ENCODE measurements around the gene EIF3D. TPM values are rescaled to one million over a fixed set of nuclear protein-coding genes. Genes with fewer than 3 reads are reported as not detected.

The EIF3D gene
- total and polyA plus RNA-seq, 2 of the 13 experiments (the other 11 are each of a cell fraction or from before 2014, with no cell fraction given): 118 to 274 TPM

DNA sequence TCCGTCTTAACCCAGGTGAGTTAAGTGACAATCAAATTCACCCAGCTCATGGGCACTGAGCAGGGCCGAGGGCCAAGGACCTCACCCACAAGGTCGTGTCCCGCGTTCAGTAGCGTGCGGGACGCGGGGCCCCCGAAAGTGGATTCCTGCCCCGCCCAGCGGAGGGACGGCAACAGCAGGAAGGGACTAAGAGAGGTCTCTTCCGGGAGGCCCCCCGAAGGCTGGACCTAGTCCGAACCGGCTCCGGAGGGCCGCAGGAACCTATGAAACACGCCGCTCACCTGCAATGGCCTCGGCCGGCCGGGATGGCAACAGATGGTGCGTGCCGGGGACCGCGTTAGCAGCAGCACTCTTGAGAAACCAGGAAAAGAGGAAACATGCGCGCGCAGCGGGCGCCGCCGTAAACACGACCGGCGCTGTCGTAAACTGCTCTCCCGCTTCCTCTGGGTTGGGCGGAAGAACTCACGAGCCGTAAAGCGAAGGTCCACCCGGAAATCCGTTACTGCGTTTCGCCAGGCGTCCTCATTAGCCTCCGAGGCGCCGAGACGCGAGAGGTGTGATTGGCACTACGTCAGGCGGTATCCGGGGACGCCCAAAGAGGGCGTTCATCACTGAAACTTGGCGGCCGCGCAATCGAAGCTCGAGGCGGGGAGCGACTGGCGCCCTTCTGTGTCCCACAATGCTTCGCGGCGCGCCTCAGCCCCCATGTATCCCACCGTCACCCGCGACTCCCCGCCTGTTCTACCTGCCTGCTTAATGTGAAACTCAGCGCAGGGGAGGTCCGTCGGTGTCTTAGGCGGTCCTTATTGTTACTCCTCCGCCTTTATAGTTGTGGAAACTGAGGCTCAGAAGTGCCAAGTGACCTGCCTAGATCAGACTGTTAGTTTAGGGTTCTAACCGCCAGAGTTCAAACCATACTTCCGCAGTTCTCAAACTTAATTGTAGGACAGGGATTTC lies at the start of gene EIF3D (continued):
- TF ChIP-seq STAT5B (CRISPR knock-in tag; IDR thresholded peaks at IDR 0.05) (peak; percentile 20; the same call in 1 of the 2 replicates), DNMT3B (CRISPR knock-in tag; conservative IDR thresholded peaks at IDR 0.05) (peak; percentile 76; the same call in 1 of the 2 replicates), LCORL (IDR thresholded peaks at IDR 0.05) (no peak), LCORL (CRISPR knock-in tag; IDR thresholded peaks at IDR 0.05) (no peak; the same call in 1 of the 2 replicates), ZSCAN29 (CRISPR knock-in tag; conservative IDR thresholded peaks at IDR 0.05) (peak; percentile 77; the same call in 1 of the 2 replicates), ARNTL (CRISPR knock-in tag; IDR thresholded peaks at IDR 0.05) (peak; percentile 73; the same call in 1 of the 2 replicates), RERE (CRISPR knock-in tag; IDR thresholded peaks at IDR 0.05; ENCODE audit: low read depth) (no peak; the same call in 1 of the 2 replicates), BCL3 (CRISPR knock-in tag; IDR thresholded peaks at IDR 0.05) (peak; percentile 72), SAP130 (CRISPR knock-in tag; IDR thresholded peaks at IDR 0.05; ENCODE audit: low read depth) (peak; percentile 99), ONECUT2 (CRISPR knock-in tag; IDR thresholded peaks at IDR 0.05) (no peak), ISL2 (CRISPR knock-in tag; IDR thresholded peaks at IDR 0.05) (peak; percentile 73), FOXK2 (IDR thresholded peaks at IDR 0.05) (peak; percentile 95), SAFB2 (CRISPR knock-in tag; IDR thresholded peaks at IDR 0.05; ENCODE audit: borderline replicate concordance, low read depth) (no peak), RFX5 (IDR thresholded peaks at IDR 0.05; ENCODE audit: low read depth, low read length) (peak; percentile 82), NFIC (IDR thresholded peaks at IDR 0.05; ENCODE audit: low read length) (no peak), ZEB1 (IDR thresholded peaks at IDR 0.05; ENCODE audit: insufficient replicate concordance, low read depth) (peak; percentile 56), RFXAP (CRISPR knock-in tag; IDR thresholded peaks at IDR 0.05; ENCODE audit: borderline replicate concordance) (peak; percentile 95), ZNF225 (CRISPR knock-in tag; IDR thresholded peaks at IDR 0.05) (0 out of 2 replicates have a peak, but pooled peaks have one; percentile 36), ZNF260 (CRISPR knock-in tag; IDR thresholded peaks at IDR 0.05; ENCODE audit: borderline replicate concordance, low read depth) (0 out of 2 replicates have a peak, but pooled peaks have one; percentile 16), SCMH1 (CRISPR knock-in tag; IDR thresholded peaks at IDR 0.05; ENCODE audit: borderline replicate concordance) (no peak), ERF (CRISPR knock-in tag; IDR thresholded peaks at IDR 0.05) (peak; percentile 72; the same call in 1 of the 2 replicates), NR3C1 (CRISPR knock-in tag; IDR thresholded peaks at IDR 0.05) (no peak), HNRNPLL (IDR thresholded peaks at IDR 0.05; ENCODE audit: low read depth, low read length, poor library complexity, severe bottlenecking) (peak; percentile 88), HNRNPK (IDR thresholded peaks at IDR 0.05; ENCODE audit: low read depth, low read length, poor library complexity, severe bottlenecking) (no peak), TBX2 (CRISPR knock-in tag; IDR thresholded peaks at IDR 0.05; ENCODE audit: borderline replicate concordance) (peak; percentile 98)
